Lower lobe of right lung (tissue), 2 donors: ENCODE results near the gene KXD1. TPM values are rescaled to one million over a fixed set of nuclear protein-coding genes. Genes with fewer than 3 reads are reported as not detected.

Experiments
- ATAC-seq, 2 donors: fragments of 200-7000 bp; cut with Tn5 transposase; one replicate each; pipeline ENCODE4 v1.9.1; 2020 to 2022; ENCODE audit warnings: mild to moderate bottlenecking in 2 of 2, moderate library complexity in 2 of 2
- DNase-seq: peaks from one replicate; pipeline ENCODE4 v3.0.0-alpha.2; 2020
- H3K27ac ChIP-seq: fragments of 200-600 bp; one replicate; pipeline ENCODE4 v1.8.0; 2022
- H3K27me3 ChIP-seq: fragments of 200-600 bp; one replicate; pipeline ENCODE4 v1.8.0; 2022; ENCODE audit warnings: low read depth
- H3K36me3 ChIP-seq: fragments of 200-600 bp; one replicate; pipeline ENCODE4 v1.8.0; 2022; ENCODE audit warnings: mild to moderate bottlenecking
- H3K4me1 ChIP-seq: fragments of 200-600 bp; one replicate; pipeline ENCODE4 v1.8.0; 2022
- H3K4me3 ChIP-seq: fragments of 200-600 bp; one replicate; pipeline ENCODE4 v1.8.0; 2022; ENCODE audit warnings: mild to moderate bottlenecking
- H3K9me3 ChIP-seq: fragments of 200-600 bp; one replicate; pipeline ENCODE4 v1.8.0; 2022
- intact Hi-C: fragments of 100-400 bp; cut with DNase I; formaldehyde crosslinking; loops from one replicate; pipeline ENCODE4 v1.11.0; 2022
- total RNA-seq: library from RNA; stranded (reverse); fragmentation: NEBNext Ultra II Directional; extraction: Animal tissue kit (Norgen Biotek cat#: 25700); gene quantifications from one replicate; pipeline ENCODE4 v1.2.1, GENCODE V29; 2021
- TF ChIP-seq, protein P1 (sequence below): fragments of 200-600 bp; IDR thresholded peaks from one replicate; pipeline ENCODE4 v1.8.0; 2022; ENCODE audit warnings: antibody characterized with exemption, mild to moderate bottlenecking
- donor health status: DM: no; HTN: yes; CAD: no; lungs with severe emphysema.

KXD1 gene
- total RNA-seq, 1 donor from 2014 or later, result 71.9 TPM

GRCh38 chr19:18558604-18559003 is 934 bp downstream of the KXD1 start:
- Histone ChIP-seq H3K9me3 (no peaks in the 10 kb centered on the region), H3K27ac (peak overlapping the region; percentile 96), H3K36me3 (peaks cover 18% of the 10 kb centered on the region), H3K4me1 (peaks cover 14% of the 10 kb centered on the region), H3K27me3 (no peaks in the 10 kb centered on the region), H3K4me3 (peak overlapping the region; percentile 93)
- no peak for ATAC-seq
- TF ChIP-seq, protein P1, sequence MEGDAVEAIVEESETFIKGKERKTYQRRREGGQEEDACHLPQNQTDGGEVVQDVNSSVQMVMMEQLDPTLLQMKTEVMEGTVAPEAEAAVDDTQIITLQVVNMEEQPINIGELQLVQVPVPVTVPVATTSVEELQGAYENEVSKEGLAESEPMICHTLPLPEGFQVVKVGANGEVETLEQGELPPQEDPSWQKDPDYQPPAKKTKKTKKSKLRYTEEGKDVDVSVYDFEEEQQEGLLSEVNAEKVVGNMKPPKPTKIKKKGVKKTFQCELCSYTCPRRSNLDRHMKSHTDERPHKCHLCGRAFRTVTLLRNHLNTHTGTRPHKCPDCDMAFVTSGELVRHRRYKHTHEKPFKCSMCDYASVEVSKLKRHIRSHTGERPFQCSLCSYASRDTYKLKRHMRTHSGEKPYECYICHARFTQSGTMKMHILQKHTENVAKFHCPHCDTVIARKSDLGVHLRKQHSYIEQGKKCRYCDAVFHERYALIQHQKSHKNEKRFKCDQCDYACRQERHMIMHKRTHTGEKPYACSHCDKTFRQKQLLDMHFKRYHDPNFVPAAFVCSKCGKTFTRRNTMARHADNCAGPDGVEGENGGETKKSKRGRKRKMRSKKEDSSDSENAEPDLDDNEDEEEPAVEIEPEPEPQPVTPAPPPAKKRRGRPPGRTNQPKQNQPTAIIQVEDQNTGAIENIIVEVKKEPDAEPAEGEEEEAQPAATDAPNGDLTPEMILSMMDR, result no peak
- intact Hi-C loops, result no loop called here
- DNase-seq, result no peak

- H3K4me3 ChIP-seq, result no peak overlapping the region
- DNase-seq (no peak), ATAC-seq (no peak)
- intact Hi-C loops, result no loop called here
- peaks cover 14% of the 10 kb centered on the region for H3K4me1 ChIP-seq
- no peak overlapping the region for H3K27ac ChIP-seq
- TF ChIP-seq, protein P1, result no peak
- no peaks in the 10 kb centered on the region for H3K27me3 ChIP-seq
- peaks cover 29% of the 10 kb centered on the region for H3K36me3 ChIP-seq
- H3K9me3 ChIP-seq, result no peaks in the 10 kb centered on the region
These were observed 2.0 kb downstream of the KXD1 start for GRCh38 chr19:18559685-18560084.

- no peak for ATAC-seq
- DNase-seq, result no peak
- intact Hi-C loops, result no loop called here
These were observed 4.4 kb downstream of the KXD1 start for GRCh38 chr19:18562086-18562485.

GRCh38 chr19:18566953-18567352 is 9.3 kb downstream of the KXD1 start:
- H3K4me3 ChIP-seq, result no peak overlapping the region
- TF ChIP-seq, protein P1, result no peak
- H3K27me3 ChIP-seq, result no peaks in the 10 kb centered on the region
- peaks cover 77% of the 10 kb centered on the region for H3K36me3 ChIP-seq
- no peak overlapping the region for H3K27ac ChIP-seq
- ATAC-seq (no peak), DNase-seq (no peak)
- no peaks in the 10 kb centered on the region for H3K9me3 ChIP-seq
- intact Hi-C loops, result no loop called here
- H3K4me1 ChIP-seq, result peaks cover 5% of the 10 kb centered on the region

More at GRCh38 chr19:18562086-18562485, 4.4 kb downstream of the KXD1 start:
- peaks cover 14% of the 10 kb centered on the region for H3K4me1 ChIP-seq
- peaks cover 53% of the 10 kb centered on the region for H3K36me3 ChIP-seq
- H3K27ac ChIP-seq, result peak overlapping the region; percentile 50
- TF ChIP-seq, protein P1, result no peak
- H3K27me3 ChIP-seq, result no peaks in the 10 kb centered on the region
- H3K4me3 ChIP-seq, result no peak overlapping the region
- H3K9me3 ChIP-seq, result no peaks in the 10 kb centered on the region

GRCh38 chr19:18568367-18568766 is 10.7 kb downstream of the KXD1 start:
- DNase-seq (no peak), ATAC-seq (no peak)
- TF ChIP-seq, protein P1, result no peak
- intact Hi-C loops, result no loop called here
- Histone ChIP-seq H3K9me3 (no peaks in the 10 kb centered on the region), H3K4me1 (peaks cover 19% of the 10 kb centered on the region), H3K27ac (no peak overlapping the region), H3K4me3 (no peak overlapping the region), H3K27me3 (no peaks in the 10 kb centered on the region), H3K36me3 (peaks cover 66% of the 10 kb centered on the region)
